Left forelimb (tissue), 1 donor: Measurements from ENCODE around the gene LMOD1.

Experiments used
- DNase-seq: peaks from one replicate; pipeline ENCODE4 v3.0.0-alpha.2; 2018; ENCODE audit warnings: low spot score

The LMOD1 gene

DNA sequence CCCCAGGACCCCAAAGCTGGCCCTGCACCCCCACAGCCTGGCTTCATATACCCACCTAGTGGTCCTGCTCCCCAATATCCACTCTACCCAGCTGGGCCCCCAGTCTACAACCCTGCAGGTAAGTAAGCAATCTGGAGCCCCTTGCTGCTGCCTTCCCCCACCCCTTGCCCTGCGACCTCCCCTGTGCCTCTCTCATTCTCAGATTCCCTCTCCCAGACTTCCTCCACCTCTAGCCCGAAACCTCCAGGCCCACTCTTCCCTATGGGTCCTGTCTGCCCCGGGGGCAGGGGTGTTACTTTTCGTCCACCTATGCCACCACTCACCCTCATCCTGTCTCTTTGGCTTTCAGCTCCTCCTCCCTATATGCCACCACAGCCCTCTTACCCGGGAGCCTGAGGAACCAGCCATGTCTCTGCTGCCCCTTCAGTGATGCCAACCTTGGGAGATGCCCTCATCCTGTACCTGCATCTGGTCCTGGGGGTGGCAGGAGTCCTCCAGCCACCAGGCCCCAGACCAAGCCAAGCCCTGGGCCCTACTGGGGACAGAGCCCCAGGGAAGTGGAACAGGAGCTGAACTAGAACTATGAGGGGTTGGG lies 54.8 kb downstream of the LMOD1 start:
- DNase-seq, result no peak

DNA sequence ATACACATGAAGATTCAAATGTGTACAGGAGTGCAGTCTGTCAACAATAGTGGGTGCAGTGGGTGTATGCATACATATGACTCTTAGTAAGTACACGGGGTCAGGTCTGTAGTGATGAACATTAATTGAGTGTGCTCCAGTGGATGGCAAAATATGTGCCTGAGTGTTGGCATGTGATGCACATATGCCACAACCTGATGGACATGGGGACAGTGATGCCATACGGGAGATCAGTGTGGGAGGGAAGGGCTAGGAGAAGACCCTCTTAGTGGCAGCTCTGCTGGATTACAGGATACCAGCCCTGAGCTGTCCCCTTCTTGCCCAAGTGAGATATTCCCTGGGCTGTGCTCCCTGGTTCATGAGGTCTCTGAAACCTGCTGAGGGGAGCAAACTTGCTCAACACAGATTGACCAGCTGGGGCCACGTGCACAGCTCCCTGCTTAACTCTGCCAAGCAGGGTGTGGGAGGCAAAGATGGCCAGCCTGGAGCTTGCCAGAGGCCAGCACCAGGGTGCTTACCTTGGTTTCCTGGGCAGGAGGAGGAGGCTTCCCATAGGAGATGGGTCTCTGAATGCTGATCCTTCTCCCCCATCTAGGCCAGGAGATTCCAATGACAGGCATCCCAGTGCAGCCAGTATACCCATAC lies 55.4 kb downstream of the LMOD1 start:
- no peak for DNase-seq

DNA sequence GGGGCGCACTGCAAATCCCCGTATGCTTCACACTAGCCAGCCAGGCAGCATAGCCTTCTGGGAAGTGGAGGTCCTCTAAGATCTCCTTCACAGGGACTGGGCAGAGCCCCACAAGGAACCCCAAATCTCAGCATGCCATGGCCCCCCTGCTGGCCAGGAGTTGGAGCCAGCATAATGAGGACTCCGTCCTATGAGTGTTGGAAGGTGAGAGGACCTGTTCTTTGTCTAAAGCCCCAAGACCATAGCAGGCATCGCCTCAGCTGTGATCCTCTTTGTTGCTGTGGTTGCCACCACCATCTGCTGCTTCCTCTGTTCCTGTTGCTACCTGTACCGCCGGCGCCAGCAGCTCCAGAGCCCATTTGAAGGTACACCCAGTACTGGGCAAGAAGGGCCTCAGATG lies 56.1 kb downstream of the LMOD1 start:
- no peak for DNase-seq

DNA sequence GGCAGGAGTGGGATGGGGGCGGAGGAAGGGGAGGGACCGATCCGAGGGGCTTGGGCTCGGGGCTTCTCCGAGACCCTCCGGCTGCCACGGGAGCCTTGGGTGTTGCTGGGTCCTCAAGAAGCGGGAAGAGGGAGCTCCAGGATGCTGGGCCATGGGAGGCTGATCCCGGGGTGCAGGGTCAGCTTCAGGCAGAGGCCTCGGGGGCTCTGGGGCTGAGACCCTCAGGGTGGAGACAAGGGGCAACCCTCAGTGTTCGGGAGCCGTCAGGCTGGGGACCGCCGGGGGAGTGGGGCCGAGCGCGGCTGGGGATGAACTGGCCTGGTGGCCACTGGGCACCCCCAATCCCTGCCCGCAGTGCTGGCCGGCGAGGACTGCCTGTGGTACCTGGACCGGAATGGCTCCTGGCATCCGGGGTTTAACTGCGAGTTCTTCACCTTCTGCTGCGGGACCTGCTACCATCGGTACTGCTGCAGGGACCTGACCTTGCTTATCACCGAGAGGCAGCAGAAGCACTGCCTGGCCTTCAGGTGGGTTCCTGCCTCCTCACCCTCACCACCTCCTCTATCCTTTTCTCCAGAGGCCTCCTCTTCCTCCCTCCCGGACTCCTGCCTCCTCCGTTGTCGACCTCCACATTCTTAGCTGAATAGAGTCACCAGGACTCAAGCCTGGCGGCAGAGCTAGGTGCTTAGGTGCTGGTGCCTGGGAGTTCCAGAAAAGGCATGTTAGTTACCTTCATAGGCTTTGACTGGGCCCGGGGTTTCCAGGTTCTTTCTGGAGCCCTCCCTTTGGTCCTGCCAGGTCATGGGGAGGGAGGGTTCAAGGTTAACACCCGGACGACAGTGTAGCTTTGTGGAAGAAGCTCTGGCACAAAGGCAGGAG lies 57.0 kb downstream of the LMOD1 start:
- no peak for DNase-seq

DNA sequence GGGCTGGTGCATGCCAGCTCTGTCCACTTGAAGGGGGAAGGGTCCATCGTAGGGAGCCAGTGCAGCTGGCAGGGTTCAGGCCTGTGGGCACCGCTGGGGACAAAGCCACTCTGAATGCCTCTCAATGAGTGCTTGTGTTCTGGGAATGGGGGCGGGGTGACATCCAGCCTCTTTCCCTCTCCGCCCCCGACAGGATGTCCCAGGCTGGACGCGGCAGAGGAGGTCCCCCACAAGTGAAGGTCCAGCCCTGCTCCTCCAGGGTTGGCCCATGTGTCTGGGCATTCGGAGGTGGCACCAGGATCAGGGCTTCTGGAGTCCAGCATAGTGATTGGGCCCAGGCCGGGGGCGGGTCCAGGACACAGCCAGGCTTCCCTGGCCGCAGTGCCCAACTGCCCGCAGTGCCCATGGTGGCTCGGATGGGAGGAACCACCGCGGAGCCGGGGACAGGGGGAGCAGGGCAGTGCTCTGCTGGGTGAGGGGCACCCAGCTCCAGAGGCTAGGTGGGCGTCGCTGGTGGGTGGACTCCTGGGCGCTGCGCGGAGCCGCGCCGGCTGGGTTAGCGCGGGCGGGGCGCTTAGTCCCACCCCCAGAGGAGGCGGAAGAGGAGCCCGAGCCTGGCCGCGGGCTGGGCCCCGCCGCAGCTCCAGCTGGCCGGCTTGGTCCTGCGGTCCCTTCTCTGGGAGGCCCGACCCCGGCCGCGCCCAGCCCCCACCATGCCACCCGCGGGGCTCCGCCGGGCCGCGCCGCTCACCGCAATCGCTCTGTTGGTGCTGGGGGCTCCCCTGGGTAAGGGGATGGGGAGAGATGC lies 57.9 kb downstream of the LMOD1 start, which contains the start of gene SHISA4:
Gene SHISA4, plus strand, starts transcription at position 617 of the 808 bp plus-strand sequence. Its CDS starts 97 bp downstream, at position 714.
- DNase-seq, result peak; percentile 79

DNA sequence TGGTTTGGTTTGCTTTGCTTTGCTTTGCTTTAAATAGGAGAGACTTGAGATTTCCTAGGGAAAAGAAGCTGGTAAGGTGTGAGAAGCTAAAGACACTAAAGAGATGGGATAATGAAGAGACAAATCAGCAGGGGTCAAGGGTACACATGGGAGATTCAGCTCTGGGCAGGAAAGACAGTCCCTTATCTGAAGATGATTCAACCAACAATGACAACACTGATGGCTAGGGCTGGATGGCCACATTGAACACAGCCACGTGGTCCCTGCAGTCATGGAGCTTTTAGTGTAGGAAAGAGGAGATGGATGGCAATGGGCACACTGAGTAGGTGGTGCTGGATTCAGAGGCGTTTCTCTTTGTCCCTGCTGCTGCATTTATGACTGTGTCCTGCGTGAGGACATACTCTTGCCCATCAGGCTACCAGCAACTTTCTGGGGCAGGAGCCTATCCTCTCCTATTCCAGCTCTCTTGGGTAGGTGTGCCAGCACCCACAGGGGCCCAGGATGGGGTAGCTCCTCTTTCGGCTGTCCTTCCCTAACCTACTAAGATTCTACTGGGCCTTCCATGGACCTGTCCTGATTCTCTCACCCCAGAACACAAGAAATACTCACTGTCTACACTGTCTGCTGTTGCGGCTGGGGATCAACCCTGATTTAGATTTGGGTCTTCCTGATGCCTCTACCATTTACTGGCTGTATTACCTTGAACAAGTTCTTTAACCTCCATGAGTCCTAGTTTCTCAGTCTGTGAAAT lies 59.1 kb downstream of the LMOD1 start:
- peak; percentile 41 for DNase-seq

DNA sequence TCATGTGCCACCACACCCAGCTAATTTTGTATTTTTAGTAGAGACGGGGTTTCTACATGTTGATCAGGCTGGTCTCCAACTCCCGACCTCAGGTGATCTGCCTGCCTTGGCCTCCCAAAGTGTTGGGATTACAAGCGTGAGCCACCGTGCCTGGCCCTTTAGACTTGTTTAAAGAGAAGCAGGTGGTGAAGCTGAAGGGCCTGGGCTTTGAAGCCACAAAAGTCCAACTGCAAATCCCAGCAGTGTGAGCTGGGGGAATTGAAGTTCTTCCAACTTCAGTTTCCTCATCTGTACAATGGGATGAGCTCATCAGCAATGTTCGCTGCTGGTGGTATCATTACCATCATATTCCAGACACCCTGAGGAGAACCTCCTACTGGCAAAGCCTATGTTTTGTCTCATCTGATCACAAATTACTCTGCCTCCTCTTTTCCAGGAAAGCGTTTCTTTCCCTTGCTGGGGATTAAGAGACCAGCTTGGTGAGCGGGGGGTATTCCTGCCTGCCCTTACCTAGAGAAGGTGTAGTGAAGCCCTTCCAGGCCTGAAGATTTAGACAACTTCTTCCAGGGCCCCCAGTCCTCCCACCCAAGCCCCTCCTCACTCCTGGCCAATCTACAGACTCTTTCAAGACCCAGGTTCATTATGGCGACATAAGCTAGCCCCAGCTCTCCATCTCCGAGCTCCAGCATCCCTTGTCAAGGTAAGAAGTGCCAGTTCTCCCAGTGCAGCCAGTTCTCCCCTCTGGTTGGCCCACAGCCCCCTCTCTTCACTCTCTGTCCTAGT lies 60.1 kb downstream of the LMOD1 start:
- peak; percentile 4 for DNase-seq

DNA sequence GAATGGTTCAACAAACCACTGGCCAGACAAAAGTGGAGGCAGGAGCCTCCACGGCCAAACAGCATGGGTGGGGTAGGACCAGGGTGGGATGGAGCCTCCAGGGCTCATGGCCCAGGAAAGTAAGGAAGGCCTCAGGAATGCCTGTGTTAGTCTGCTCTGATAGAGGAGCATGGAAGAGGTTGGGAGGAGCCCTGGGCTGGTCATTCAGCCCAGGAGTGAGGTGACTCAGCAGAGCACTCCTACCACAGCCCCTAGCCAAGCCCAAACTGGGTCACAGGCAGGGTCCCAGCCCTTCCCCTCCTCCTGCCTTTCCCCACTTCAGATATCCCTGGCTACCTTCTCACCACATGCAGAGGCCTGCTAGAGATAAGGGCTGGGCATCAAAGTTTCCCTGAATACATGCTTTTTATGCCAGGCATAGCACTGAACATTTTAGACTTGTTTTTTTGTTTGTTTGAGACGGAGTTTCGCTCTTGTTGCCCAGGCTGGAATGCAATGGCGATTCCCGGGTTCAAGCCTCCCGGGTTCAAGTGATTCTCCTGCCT lies 60.7 kb downstream of the LMOD1 start:
- DNase-seq, result no peak

DNA sequence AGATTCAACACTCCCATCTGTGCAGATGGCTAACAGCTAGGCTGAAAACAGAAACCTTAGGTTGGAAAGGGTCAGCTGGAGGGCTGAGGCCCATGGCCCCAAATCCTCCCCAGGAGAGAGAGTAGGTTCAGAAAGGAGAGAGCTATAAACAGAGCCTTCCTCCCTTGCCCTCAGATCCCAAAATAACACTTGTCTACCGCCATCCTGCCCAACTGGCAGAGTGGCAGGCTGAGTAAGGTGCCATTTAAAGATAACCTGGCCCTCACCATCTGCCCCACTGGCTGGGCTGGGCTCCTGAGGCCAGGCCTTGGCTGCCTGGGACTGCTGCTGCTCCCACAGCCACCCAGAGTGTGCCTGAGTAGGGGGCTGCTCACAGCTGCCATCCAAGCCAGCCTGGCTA lies 61.9 kb downstream of the LMOD1 start:
- DNase-seq, result no peak

DNA sequence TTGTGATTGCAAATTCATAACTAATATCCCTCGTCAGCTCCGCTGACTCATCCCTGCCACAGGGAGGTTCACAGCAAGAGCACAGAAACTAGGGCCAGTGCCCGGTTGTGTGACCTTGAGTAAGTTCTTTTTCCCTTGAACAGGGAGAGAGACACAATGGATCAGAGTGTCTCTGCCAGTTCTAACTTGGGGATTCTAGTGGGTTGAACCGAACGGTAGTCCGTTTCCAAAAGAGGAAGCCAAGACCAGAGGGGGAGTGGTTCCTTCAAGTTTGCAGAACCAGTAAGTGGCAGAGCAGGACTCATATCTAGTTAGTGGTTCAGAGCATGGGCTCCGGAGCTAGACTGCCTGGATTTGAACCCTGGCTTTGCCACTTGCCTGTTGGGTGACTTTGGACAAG lies 62.6 kb downstream of the LMOD1 start:
- no peak for DNase-seq

DNA sequence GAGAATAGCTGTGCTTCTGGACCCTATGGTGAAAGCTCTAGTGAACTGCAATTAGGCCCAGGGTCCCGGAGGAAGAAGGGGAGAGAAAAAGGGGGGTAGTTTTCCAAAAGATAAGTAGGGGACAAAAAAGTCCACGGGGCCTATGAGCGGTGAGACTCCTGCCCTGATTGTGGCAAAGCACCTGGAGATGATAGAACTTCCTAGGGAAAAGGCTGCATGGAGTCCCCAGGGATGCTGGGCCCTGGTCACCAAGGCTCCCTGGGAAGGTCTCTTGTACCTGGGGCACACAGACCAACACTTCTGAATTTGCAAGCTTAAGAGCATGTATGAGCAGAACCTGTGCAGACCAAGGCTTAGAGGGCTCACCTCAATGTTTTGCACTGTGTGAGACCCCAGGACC lies 63.1 kb downstream of the LMOD1 start:
- DNase-seq, result no peak

DNA sequence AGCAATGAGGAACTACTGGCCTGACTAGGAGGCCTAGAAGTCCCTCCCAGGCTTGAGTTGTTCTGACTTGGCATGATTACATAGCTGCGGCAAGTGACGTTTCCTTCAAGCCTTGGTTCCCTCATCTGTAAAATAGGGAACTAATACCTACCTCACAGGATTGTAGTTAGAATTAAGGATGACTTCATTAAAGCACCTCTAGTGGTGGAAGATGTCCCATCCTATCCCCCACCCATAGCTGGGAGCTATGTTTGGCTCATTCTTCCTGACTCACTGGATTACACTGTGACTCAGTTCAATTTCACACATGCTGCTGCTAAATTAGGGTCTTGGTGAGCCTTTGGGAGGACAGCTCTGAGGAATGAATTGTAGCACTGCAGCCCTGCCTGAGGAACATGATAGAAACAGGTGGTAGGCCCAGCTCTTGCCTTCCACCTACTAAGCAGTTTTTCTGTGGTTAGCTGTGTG lies 63.6 kb downstream of the LMOD1 start:
- DNase-seq, result no peak

DNA sequence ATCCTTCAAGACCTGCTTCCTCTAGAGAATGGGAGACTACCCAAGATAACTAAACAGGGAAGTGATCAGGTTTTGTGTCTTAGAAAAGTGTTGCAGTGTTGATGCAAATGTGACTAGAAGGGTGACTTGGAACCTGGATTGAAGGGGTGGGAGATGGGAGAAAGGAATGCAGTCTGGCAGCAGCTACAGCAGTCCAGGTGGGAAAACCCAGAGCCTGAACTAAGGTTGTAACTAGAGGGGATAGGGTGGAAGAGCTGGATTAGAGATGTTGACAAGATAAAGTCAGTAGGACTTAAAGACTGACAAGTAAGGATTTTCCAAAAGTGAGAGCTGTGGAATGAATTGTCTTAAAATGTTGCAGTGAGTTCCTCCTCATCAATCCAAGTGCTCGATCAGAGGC lies 64.7 kb downstream of the LMOD1 start:
- no peak for DNase-seq

DNA sequence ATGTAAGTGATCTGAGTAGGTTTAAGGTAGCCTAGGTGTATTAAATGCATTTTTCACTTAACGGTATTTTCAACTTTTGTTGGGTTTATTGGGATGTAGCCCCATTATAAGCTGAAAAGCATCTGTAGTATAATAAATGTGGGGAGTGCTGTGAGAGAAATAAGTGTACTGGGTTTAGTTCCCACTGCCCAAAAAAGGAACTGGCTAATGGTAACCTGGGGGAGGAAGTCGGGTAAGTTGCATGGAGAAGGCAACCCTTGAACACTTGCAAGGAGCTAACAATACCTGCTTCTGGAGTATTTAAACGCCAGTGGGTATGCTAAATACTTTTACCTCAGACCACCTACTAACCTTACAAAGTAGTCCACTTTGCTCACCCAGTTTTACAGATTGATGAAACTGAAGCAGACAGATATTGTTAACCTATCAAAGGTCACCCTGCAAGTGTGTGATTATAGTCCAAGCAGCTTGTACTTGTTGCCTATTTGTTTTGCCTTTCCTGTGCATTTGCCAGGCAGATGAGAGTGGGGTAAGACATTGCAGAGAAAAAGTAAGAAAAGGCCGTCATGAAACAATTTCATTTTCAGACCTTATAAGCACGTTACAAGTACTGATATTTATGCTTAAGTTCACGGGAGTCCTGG lies 65.3 kb downstream of the LMOD1 start:
- DNase-seq, result no peak

DNA sequence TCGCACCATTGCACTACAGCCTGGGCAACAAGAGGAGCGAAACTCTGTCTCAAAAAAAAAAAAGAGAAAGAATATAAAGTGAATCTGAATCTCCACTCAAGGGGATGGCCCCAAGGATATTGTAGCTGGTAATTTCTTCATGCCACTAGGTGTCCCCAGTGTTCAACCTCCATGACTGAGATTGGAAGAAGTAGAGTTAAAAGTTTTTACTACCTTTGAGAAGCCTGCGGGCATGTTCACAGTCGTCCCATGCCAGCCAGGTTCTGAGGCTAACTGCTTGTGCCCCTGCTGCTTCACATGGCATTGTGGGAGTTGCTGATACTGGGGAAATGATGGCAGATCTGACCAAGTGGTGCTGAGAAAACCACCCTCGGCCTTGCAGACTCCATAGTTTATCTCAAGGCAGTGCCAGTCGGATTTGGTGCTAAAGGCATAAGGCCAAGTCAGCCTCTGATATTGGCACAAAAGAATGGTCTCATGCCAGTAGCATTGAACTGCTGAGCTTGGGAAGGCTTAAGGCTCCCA lies 68.4 kb downstream of the LMOD1 start:
- DNase-seq, result no peak

DNA sequence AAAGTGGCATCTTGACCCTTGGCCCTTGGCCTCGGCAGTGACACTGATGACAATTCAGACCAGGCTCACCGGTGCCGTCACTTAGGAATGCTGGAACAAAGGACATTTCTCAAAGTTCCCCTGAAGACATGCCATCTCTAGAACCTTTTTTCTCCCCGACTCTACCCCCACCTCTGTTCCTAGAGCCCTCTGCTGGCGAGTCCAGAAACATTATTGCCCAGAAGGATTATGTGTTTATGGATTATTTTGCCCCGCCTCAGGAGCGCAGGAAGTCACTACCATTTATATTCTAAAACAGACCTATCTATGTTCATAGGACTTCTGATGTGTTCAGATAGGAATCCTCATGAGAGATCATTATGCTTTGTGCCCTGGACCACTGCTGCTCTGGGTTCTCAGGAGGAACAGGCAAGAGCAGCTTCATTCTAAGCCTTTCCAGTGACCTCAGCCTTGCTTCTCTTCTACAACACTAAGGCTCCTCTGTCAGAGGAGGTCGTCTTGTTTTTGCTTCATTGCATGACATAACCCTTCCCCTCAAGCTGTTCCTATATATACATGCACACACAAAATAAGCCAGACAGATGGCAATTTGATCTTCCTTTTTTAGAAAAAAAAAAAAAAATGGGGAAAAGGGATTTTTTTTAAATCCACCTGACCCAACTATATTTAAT lies 70.1 kb downstream of the LMOD1 start:
- DNase-seq, result no peak

DNA sequence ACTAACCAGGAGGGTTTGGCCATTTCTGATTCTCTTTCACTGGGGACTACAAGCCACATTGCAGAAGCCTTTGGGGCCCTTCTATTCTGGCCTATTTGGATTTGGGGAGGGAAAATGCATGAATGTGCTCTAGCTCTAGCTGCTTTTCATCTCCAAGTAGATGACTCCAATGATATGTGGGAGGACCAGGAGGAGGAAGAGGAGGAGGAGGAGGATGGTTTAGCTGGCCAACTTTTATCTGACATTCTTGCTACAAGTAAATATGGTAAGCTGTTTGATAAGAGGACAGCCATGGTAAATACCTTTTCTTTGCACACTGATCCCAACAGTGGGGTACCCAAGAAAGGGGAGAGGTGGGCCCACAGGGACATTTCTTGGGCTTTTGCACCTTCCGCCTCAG lies 71.7 kb downstream of the LMOD1 start:
- no peak for DNase-seq

DNA sequence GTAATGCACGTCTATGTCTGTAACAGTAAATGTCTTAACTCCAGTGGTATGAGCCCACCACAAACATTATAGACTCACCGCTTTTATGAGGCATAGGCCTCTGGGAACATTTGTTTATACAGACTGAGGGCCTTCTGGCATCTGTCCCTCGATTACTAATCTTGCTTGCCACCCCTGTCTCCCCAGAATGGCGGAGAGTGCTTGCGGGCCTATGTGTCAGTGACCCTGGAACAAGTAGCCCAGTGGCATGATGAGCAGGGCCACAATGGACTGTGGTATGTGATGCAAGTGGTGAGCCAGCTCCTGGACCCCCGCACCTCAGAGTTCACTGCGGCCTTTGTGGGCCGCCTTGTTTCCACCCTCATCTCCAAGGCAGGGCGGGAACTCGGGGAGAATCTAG lies 76.0 kb downstream of the LMOD1 start:
- no peak for DNase-seq

DNA sequence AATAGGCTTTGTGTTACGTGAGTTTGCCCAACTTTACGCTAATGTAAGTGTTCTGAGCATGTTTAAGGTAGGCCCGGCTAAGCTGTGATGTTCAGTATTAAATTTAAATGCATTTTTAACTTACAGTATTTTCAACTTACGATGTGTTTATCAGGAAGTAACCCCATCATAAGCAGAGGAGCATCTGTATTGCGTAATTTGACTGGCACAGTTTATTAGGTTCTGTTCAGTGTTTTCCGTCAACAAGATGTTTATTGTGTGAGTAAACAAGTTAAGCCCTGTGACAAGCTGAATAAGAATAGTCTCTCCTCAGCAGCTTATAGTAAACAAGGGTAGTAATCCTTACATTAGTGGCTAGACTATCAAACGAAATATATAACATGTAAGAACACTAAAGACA lies 84.9 kb downstream of the LMOD1 start:
- no peak for DNase-seq
